Stimulated activated CD4-positive, alpha-beta T cell treated with anti-CD3 and anti-CD28 coated beads, Interleukin-15, amount 100 ng/mL, for 24 hours (primary cell): ENCODE results near the gene SLC16A12.

Experiments used
- DNase-seq: peaks from one replicate; pipeline ENCODE4 v3.0.0-alpha.2; 2020

The SLC16A12 gene

GRCh38 chr10:89505640-89506275, 29.6 kb downstream of the SLC16A12 start:
- DNase-seq: no peak

- DNase-seq: no peak
These were observed 30.7 kb downstream of the SLC16A12 start for GRCh38 chr10:89504691-89505090.

- no peak for DNase-seq
These were observed 31.6 kb downstream of the SLC16A12 start for GRCh38 chr10:89503652-89504370.

GRCh38 chr10:89503151-89503550, 32.2 kb downstream of the SLC16A12 start:
- DNase-seq: no peak

GRCh38 chr10:89502549-89502948, 32.8 kb downstream of the SLC16A12 start:
- DNase-seq: no peak

GRCh38 chr10:89494575-89494974, 40.8 kb downstream of the SLC16A12 start:
- no peak for DNase-seq

- DNase-seq: no peak
These were observed 41.3 kb downstream of the SLC16A12 start for GRCh38 chr10:89494068-89494467.

- DNase-seq: no peak
These were observed 43.5 kb downstream of the SLC16A12 start for GRCh38 chr10:89491932-89492331.

- DNase-seq: no peak
These were observed 44.6 kb downstream of the SLC16A12 start for GRCh38 chr10:89490596-89491335.

- DNase-seq: no peak
These were observed 53.1 kb downstream of the SLC16A12 start for GRCh38 chr10:89482256-89482655.

- DNase-seq: no peak
These were observed 53.7 kb downstream of the SLC16A12 start for GRCh38 chr10:89481662-89482061.

GRCh38 chr10:89479771-89480446, 55.5 kb downstream of the SLC16A12 start:
- no peak for DNase-seq

- no peak for DNase-seq
These were observed 56.4 kb downstream of the SLC16A12 start for GRCh38 chr10:89478739-89479654.

GRCh38 chr10:89478085-89478738, 57.2 kb downstream of the SLC16A12 start:
- DNase-seq: no peak

GRCh38 chr10:89476150-89476549, 59.2 kb downstream of the SLC16A12 start:
- DNase-seq: no peak

- DNase-seq: no peak
These were observed 59.8 kb downstream of the SLC16A12 start for GRCh38 chr10:89475591-89475998.

- DNase-seq: no peak
These were observed 60.3 kb downstream of the SLC16A12 start for GRCh38 chr10:89475125-89475524.

- no peak for DNase-seq
These were observed 60.9 kb downstream of the SLC16A12 start for GRCh38 chr10:89474452-89474851.

GRCh38 chr10:89471110-89471809, 64.1 kb downstream of the SLC16A12 start:
- no peak for DNase-seq

- no peak for DNase-seq
These were observed 64.8 kb downstream of the SLC16A12 start for GRCh38 chr10:89470628-89471027.

- no peak for DNase-seq
These were observed 65.9 kb downstream of the SLC16A12 start for GRCh38 chr10:89469517-89469916.
